HG03354 (cell line): ENCODE measurements around the gene PGM3.
"Not testable (repeated sequence)": the region's sequence is repeated elsewhere in the genome, so short reads cannot be mapped to it uniquely, and the experiment has no call there.

Source experiments
- ATAC-seq: cut with Tn5 transposase; IDR thresholded peaks from one replicate; pipeline ENCODE4 v1.9.1; 2021; ENCODE audit warnings: mild to moderate bottlenecking; ENCODE audit not compliant: unreplicated experiment, poor library complexity, severe bottlenecking

Gene PGM3, protein sequence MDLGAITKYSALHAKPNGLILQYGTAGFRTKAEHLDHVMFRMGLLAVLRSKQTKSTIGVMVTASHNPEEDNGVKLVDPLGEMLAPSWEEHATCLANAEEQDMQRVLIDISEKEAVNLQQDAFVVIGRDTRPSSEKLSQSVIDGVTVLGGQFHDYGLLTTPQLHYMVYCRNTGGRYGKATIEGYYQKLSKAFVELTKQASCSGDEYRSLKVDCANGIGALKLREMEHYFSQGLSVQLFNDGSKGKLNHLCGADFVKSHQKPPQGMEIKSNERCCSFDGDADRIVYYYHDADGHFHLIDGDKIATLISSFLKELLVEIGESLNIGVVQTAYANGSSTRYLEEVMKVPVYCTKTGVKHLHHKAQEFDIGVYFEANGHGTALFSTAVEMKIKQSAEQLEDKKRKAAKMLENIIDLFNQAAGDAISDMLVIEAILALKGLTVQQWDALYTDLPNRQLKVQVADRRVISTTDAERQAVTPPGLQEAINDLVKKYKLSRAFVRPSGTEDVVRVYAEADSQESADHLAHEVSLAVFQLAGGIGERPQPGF

DNA sequence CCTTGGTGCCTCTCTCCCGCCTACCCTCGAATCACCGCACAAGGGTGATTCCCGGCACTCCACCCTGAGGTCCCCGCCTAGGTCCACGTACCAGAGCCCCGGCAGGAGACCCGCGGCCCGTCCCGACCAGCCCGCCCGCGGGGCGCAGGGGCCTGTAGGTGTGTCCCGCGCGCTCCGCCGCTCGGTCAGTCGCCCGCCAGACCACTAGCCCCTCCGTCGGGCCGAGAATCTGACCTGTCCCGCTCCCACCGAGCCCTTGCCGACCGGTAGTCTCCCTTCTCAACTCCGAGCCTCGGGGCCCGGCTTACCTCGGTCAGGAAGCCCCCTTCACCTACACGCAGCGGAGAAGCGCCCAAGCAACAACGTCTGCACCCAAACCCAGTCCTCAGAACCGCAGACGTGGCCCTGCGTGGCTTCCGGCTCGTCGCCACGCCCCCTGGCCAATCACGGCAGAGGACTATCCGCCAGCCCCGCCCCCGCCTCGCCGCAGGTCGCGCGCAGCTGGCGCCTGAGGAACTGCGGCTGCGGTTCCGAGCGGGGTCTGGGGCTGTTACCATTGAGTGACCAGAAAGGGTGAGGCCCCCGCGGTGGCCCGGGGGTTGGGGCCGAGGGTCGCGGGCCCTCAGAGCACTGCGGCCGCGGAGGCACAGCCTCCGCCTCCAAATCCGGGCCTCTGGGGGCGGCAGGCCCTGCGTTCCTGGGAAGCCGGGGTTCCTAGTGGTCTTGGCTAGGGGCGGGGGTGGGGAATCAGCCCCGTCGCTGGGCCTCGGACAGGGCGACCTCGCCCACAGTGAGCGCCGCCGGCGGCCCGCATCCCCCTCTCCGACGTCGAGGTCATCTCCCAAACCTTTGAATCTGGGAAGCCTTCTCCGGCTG is at the start of gene PGM3, which contains the start of gene RWDD2A:
PGM3 (minus strand) TSS at position 395 of the 876 bp plus-strand sequence. CDS start 2,253 bp downstream, outside the sequence.
RWDD2A (plus strand) TSS at position 487 of the 876 bp plus-strand sequence. CDS start 1,095 bp downstream, outside the sequence.
- ATAC-seq, result peak; percentile 95

DNA sequence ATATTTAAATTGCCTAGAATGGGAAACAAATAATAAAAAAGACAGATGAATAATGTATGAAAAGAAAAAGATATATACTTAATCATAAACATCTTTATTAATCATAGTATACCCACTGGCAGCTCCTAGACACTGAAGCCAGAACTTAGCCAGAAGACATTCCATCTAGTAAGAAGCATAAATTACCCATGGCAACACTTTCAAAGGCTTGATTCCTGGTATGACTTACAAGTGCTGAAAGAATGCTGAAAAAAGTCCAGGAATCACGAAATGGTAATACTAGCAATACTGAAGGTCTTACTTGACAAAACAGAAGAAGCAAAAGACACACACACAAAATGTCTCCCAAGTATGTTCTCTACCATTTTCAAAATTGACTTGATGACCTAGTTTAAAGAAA is 38.1 kb upstream of the PGM3 start:
- no peak for ATAC-seq

DNA sequence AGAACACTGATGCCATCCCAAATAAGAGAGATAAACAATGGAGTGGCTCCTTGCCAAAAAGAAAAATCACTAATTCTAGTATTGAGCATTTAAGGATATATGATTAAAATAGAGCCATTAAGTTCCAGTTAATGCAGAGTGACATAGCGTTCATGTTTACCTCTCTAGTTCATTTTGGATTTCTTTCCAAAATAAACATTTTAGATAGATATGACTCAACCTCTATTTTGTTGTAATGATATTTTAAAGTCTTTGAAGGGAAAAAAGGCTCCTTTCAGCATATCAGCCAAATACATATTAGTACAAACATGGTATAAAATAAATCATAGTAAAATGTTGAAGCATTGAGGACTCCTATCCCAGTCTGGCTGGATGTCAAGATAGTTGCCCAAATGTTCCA is 33.5 kb upstream of the PGM3 start:
- no peak for ATAC-seq

DNA sequence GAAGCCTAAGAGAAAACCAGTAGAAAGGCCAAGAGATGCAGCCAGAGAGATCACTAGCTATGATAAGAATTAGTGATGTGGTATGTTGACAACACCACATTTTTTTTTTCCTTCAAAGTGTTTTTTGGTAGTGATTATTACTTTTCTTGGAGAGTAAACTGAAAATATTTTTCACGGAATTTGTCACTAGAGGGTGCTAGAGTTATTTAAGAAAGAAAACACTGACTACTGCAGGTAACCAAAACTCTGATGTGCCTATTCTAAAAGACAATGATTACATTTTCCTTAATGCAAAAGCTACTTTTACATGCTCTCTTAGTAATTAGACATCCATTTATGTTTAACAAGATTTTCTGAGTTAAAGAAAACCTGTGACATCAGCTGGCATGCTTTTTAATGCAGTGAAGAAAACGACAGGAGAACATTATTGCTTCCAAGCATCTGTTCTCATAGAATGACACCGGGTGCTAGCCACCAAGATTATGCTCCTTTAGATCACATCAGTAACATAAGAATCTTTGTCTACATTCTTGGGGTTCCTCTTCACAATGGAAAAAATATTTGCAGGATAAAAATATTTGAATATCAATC is 28.9 kb upstream of the PGM3 start:
- no peak for ATAC-seq

DNA sequence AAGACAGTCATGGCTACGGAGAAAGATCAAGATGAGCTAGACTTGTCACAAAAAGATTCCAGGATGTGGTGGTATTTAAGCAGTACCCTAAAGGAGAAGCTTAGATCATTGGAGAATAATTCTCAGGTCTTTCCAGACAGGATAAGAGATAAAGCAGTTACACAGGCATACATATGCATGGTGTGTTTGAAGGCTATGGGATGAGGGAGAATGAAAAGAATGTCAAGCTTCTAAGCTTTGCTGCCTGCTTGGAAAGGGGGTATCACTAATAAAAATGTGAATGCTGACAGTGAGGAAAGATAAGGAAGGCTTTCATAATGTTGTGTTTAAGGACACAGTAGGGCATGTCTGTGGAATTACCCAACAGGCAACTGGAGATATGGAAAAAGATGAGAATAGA is 28.2 kb upstream of the PGM3 start:
- no peak for ATAC-seq

DNA sequence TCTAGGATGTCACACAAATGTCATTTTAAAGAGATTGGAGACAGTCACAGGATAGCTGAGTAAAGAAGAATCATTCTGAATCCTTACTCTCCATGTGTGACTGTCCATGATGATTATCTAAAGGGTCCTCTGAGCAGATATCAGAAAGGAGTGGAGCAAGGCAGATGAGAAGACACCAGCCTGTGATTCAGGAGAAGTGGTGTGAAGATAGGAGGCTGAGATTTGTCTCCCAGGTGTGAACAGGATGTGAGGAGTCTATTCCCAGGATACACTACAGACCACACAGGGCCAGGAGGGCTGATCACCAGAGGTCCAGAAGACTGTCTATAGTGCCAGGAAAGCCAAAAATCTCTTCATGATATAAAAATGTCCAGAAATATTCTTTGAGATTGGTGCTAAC is 27.1 kb upstream of the PGM3 start:
- ATAC-seq, result no peak

DNA sequence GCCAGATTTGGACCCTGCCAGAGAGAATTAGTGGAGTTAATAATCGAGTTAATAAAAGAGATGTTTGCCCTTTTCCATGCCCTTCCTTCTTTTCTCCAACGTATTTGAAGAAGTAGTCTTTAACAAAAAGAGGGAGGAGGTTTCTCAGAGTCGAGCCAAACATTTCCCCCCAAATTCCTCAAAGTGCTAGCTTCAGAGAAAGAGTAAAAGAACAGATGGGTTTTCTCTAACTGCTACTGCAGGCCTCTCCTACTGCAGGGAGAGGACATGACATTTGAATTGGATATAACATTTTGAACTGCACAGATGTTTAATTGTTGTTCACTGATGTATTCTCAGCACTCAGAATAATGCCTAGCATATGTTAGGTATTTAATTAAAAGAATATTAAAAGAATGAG is 25.6 kb upstream of the PGM3 start:
- no peak for ATAC-seq

DNA sequence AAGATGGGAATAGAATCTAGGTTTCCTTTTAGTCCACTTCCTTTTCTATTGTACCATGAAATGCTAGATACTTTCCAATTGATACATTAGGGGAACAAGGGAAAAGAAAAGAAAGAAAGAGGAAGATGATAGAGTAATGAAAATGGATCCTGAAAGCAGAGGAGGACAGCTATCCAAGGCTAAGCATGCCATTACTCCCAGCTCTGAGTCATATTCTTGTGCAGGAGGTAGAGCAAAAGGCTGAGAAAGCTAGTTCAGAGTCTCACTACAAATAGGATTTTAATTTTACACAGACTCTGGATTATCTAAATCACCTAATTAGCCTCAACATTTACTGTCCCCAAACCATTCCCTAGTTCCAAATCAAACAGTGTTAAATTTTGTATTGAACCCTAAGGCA is 23.7 kb upstream of the PGM3 start:
- no peak for ATAC-seq

DNA sequence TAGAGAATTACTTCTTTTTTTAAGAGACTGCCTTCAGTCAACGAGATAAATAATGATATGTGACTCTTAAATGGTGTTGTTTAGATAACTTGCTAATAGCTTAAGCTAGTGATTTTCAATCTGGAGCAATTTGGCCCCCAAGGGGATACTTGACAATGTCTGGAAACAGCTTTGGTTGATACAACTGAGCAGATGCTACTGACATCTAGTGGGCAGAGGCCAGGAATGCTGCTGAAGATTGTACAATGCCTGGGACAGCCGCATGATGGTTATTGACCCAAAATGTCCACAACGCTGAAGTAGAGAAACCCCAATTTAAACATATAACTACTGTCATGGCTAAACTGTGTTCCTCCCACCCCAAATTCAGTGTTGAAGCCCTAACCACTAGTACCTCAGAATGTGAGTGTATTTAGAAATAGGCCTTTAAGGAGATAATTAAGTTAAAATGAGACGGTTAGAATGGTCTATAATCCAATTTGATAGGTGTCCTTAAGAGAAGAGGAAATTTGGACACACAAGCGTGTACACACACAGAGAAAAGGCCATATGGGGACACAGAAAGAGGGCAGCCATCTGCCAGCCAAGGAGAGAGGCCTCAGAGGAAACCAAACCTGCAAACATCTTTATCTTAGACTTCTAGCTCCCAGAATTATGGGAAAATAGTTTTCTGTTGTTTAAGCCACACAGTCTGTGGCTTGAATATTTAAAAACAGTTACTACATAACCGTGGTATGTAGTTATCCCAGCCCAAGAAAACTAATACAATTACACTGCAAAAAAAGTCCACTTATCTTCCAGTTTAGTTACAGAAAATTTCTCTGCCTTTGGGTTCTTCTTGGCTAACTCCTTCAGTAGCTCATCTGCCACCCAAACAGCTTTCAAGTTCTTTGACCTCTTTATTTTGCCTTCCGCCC is 22.3 kb upstream of the PGM3 start:
- ATAC-seq, result peak; percentile 100

DNA sequence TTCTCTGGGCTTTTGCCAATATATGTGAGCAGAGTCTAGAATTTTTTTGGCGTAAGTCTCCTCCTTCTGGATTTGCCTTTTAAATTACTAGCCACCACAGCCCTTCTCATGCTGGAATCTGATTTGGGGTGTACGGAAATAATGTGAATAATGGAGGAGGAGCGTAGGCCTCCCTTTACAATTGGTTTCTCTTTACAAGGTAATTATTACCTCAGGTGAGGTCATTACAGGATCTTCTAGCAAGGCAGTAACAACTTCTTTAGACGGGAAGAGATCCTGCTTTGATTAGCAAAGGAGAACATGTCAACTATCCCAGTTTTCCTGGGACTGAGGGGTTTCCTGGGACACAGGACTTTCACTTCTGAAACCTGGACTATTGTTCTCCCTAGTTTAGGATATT is 9.0 kb upstream of the PGM3 start:
- no peak for ATAC-seq

DNA sequence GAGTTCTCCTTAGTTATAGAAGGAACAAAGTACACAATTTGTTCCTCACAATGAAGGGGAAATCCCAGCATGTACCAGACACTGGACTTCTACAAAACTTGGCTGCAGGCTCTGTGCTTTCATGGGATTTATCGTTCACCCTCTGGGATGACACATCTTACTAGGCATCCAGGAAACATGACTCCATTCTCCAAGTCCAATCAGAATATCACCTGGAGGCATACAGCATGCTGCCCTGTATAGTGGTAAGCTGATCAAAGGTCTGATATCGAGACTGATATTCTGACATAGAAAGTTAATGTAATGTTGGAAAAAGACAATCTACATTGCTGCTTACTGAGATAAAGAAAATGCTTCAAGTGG is 6.8 kb upstream of the PGM3 start:
- no peak for ATAC-seq

DNA sequence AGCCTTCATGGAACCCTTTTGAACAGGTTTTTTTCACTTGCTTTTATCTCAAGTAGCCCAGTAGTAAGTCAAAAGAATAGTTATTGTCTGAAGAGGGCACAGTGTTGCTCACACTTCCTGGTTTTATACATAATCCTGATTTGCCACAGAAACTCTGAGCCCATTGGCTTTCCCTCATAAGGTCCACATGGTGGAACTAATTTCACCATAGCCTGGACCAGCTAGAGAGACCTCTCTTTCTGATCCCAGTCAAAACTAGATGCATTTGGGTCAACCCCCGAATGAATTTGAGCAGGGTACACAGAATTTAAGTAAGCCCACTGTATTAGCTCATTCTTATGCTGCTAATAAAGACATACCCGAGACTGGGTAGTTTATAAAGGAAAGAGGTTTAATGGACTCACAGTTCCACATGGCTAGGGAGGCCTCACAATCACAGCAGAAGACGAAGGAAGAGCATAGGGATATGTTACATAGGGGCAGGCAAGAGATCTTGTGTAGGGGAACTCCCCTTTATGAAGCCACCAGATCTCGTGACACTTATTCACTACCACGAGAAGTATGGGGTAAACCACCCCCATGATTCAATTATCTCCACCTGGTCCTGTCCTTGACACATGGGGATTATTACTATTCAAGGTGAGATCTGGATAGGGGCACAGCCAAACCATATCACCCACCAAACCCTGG is 6.3 kb upstream of the PGM3 start:
- ATAC-seq, result no peak

DNA sequence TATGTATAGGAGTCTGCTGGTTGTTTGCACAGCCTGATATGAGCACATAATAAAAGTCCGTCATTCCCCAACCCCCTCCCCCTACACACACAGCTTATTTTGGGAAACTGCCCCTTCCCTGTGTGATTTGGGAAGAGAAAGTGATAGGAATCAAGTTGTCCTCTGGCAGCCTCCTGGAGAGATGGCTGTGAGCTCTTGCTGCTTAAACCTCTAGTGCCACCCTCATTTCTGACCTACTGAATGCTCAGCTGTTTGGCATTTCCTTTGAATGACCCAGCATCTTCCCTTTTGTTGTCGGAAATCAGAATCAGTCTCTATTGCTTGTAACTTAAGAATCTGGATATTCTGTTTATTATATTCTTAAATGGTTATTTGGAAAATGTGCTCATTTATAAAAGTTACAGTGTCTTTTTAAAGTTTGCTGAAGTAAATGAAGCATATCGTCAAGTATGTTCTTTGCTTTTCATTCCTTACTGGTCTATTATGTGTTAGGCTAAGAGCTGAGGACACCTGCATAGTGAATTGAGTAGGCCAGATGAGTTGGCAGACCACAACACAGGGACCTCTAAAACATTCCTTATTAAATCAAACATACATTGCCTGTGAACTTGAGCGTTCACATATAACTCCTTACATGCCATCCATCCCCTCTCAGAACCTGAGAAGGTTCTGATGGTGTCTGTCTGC is 5.6 kb upstream of the PGM3 start:
- no peak for ATAC-seq

DNA sequence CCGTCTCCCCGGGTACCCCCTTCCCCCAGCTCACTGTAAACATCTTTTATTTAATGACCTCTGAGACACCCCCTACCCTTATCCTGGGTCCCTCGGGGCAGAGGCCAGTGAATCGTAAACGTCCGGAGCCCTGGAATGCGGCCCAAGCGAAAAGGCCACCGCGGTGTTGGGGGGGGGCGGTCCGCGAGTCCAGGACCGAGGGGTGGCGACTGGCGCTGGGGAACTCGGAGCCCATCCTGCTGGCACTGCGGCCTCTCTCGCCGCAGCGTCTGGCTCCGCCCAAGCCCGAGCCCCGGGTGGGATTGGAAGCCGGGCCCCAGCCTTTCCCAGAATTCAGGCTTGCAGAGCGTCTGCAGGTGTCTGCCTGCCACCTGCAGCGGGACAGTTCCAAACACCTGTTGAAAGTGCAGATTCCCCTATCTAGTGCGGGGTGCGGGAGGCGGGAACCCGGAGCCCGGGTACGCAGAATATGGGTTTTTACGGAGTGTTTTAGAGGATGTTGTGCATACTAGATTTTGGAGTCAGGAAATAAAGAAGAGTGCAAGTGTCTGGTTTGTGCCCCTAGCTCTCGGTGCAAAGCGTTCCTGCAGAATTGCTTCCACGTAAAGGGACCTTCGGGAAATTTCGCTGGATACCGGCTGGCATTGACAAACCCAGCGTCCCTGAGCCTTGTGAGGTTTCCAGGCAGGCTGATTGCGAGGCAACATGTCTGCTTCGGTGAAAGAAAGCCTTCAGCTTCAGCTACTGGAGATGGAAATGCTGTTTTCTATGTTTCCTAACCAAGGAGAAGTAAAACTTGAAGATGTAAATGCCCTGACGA is 892 bp upstream of the PGM3 start:
- ATAC-seq, result peak; percentile 32

DNA sequence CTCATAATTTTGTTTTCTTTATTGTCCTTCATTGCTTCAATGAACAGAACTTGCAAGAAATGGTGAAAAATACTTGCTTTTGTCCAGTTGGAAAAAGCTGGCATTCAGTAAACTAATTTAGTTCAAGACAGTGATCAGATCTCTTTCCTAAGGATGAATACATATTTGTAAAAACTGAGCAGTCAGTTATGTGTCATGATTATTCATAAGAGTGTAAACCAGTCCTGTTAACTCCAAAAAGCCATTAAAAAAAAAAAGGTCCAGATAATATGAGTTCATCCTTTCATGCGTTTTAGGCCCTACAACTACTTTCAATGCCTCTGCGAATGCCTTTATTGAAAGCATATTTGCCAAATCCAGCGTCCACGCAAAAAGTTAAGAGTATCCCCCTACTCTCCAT is 609 bp downstream of the PGM3 start:
- peak; percentile 0 for ATAC-seq

DNA sequence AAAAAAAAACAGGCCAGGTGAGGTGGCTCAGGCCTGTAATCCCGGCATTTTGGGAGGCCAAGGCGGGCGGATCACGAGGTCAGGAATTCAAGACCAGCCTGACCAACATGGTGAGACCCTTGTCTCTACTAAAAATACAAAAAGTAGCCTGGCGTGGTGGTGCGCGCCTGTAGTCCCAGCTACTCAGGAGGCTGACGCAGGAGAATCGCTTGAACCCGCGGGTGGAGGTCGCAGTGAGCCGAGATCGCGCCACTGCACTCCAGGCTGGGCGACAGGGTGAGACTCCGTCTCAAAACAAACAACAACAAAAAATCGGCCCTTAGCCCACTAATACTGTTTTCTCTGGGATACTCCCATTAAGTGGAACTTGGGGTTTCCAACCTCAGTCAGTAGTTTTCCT is 1.1 kb downstream of the PGM3 start:
- not testable (repeated sequence) for ATAC-seq

DNA sequence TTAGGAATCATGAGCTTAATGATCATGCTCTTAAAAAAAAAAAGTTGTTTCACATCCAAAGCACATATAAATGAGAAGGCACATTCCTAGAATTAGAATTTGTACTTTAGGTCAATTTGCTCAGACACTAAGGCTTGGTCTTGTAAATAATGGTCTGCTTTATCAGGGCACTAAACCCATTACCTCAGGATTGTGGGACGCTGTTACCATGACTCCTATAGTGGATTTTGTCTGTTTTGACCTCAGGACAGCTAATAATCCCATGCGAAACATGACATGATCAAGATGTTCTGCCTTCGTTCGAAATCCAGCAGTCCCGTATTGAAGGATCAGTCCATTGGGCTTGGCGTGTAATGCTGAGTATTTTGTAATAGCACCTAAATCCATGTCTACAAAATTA is 2.4 kb downstream of the PGM3 start:
- no peak for ATAC-seq
